ENCODE data around the gene COQ6. TPM values are rescaled to one million over a fixed set of nuclear protein-coding genes. Genes with fewer than 3 reads are reported as not detected.
"Not testable (repeated sequence)": the region's sequence is repeated elsewhere in the genome, so short reads cannot be mapped to it uniquely, and the experiment has no call there.

COQ6 gene
- total and polyA plus RNA-seq, 7 donors, result 12.6 to 31.6 (median 23.8) TPM

GRCh38 chr14:73916324-73916723 is 33.8 kb upstream of the COQ6 start:
- no peak for TF ChIP-seq POLR2A (IDR thresholded peaks at IDR 0.05)
- no peak for TF ChIP-seq CTCF (IDR thresholded peaks at IDR 0.05)
- no peak for TF ChIP-seq POLR2AphosphoS5 (IDR thresholded peaks at IDR 0.05)
- TF ChIP-seq EP300 (IDR thresholded peaks at IDR 0.05), result no peak
- Histone ChIP-seq H3K27ac (no peak overlapping the region), H3K27me3 (no peaks in the 10 kb centered on the region), H3K4me1 (no peaks in the 10 kb centered on the region), H3K9me3 (no peaks in the 10 kb centered on the region), H3K4me3 (no peak overlapping the region), H3K36me3 (peaks cover 10 to 68% (median 20%) of the 10 kb centered on the region in 4 donors)
- intact Hi-C loops (cut with DNase I), result no loop called here
- DNase-seq, result no peak
- 87 to 89% methylated on average over 6 of the region's 6 CpGs for WGBS, 2 donors

- H3K4me1 ChIP-seq; H3K4me3 ChIP-seq; intact Hi-C loops (cut with DNase I); H3K27me3 ChIP-seq; H3K9me3 ChIP-seq; H3K27ac ChIP-seq; DNase-seq: not testable (repeated sequence)
- 99% methylated on average over 2 of the region's 2 CpGs for WGBS, 2 donors
- peaks cover 26 to 75% (median 44%) of the 10 kb centered on the region in 4 donors for H3K36me3 ChIP-seq
Observed at GRCh38 chr14:73919457-73919856, 30.6 kb upstream of the COQ6 start.

- WGBS, 2 donors, result 88% methylated on average over 5 of the region's 5 CpGs
- no peak for TF ChIP-seq POLR2A (IDR thresholded peaks at IDR 0.05)
- TF ChIP-seq CTCF (IDR thresholded peaks at IDR 0.05), result no peak
- no peak for TF ChIP-seq EP300 (IDR thresholded peaks at IDR 0.05)
- no peak for TF ChIP-seq POLR2AphosphoS5 (IDR thresholded peaks at IDR 0.05)
- Histone ChIP-seq H3K4me1 (no peaks in the 10 kb centered on the region), H3K27me3 (no peaks in the 10 kb centered on the region), H3K4me3 (no peak overlapping the region), H3K36me3 (peaks cover 32 to 98% (median 73%) of the 10 kb centered on the region in 4 donors), H3K9me3 (no peaks in the 10 kb centered on the region), H3K27ac (no peak overlapping the region)
- intact Hi-C loops (cut with DNase I), result no loop called here
- DNase-seq, result no peak
Observed at GRCh38 chr14:73924337-73924736, 25.8 kb upstream of the COQ6 start.

GRCh38 chr14:73935666-73936065 is 14.4 kb upstream of the COQ6 start:
- intact Hi-C loops (cut with DNase I), result no loop called here
- Histone ChIP-seq H3K4me3 (no peak overlapping the region), H3K27me3 (no peaks in the 10 kb centered on the region), H3K9me3 (no peaks in the 10 kb centered on the region), H3K27ac (no peak overlapping the region), H3K36me3 (peaks cover 5 to 93% (median 30%) of the 10 kb centered on the region in 4 donors), H3K4me1 (no peaks in the 10 kb centered on the region)
- 83 to 93% methylated on average over 2 of the region's 2 CpGs for WGBS, 2 donors
- TF ChIP-seq POLR2AphosphoS5 (IDR thresholded peaks at IDR 0.05) (no peak), EP300 (IDR thresholded peaks at IDR 0.05) (no peak), POLR2A (IDR thresholded peaks at IDR 0.05) (no peak), CTCF (IDR thresholded peaks at IDR 0.05) (no peak)
- no peak for DNase-seq

- intact Hi-C loops (cut with DNase I), result no loop called here
- H3K9me3 ChIP-seq, result no peaks in the 10 kb centered on the region
- no peak overlapping the region for H3K27ac ChIP-seq
- peaks cover 4 to 90% (median 25%) of the 10 kb centered on the region in 4 donors for H3K36me3 ChIP-seq
- no peaks in the 10 kb centered on the region for H3K27me3 ChIP-seq
- WGBS, 2 donors, result 92 to 100% methylated on average over 1 of the region's 1 CpG
- no peak overlapping the region for H3K4me3 ChIP-seq
- TF ChIP-seq CTCF (IDR thresholded peaks at IDR 0.05) (no peak), EP300 (IDR thresholded peaks at IDR 0.05) (no peak), POLR2AphosphoS5 (IDR thresholded peaks at IDR 0.05) (no peak), POLR2A (IDR thresholded peaks at IDR 0.05) (no peak)
- no peak for DNase-seq
- H3K4me1 ChIP-seq, result no peaks in the 10 kb centered on the region
Observed at GRCh38 chr14:73936548-73936947, 13.6 kb upstream of the COQ6 start.
